K562 (cell line): ENCODE data around the gene PNMA8C.

Experiments
- EZH2 ChIP-seq: IDR thresholded peaks from 2 replicates; pipeline ENCODE4 v1.6.1; 2012; ENCODE audit warnings: low read depth, mild to moderate bottlenecking, inconsistent platforms, low read length, borderline replicate concordance
- GTF2F1 ChIP-seq: IDR thresholded peaks from 2 replicates; pipeline ENCODE4 v1.6.1; 2011; ENCODE audit warnings: low read depth, low read length, improper control_type of control experiment
- MTA3 ChIP-seq: fragments of 450-650 bp; formaldehyde crosslinking; IDR thresholded peaks from 2 replicates; pipeline ENCODE4 v1.6.1; 2017; ENCODE audit warnings: mild to moderate bottlenecking, borderline replicate concordance
- NR1H2 ChIP-seq: sonication (generic); formaldehyde crosslinking; IDR thresholded peaks from 2 replicates; pipeline ENCODE4 v1.4.0; 2020; ENCODE audit warnings: mild to moderate bottlenecking, missing genetic modification reagents
- PHB2 ChIP-seq: fragments of 450-650 bp; IDR thresholded peaks from 2 replicates; pipeline ENCODE4 v1.6.1; 2017; ENCODE audit warnings: low read depth
- SMARCA5 ChIP-seq: fragments of 450-650 bp; IDR thresholded peaks from 2 replicates; pipeline ENCODE4 v1.6.1; 2016
- ZNF217 ChIP-seq: sonication (generic); formaldehyde crosslinking; IDR thresholded peaks from 2 replicates; pipeline ENCODE4 v1.8.0; 2022; ENCODE audit warnings: mild to moderate bottlenecking, missing genetic modification reagents
- ZNF3 ChIP-seq: fragments of 250-450 bp; sonication (Bioruptor Pico); IDR thresholded peaks from 2 replicates; pipeline ENCODE4 v1.5.0; 2021; ENCODE audit warnings: mild to moderate bottlenecking, moderate library complexity
- TF ChIP-seq, protein P1 (sequence below): fragments of 450-650 bp; formaldehyde crosslinking; IDR thresholded peaks from 2 replicates; pipeline ENCODE4 v1.4.0; 2020; ENCODE audit warnings: mild to moderate bottlenecking, mixed read lengths
- TF ChIP-seq, protein P2 (sequence below), 3 experiments: IDR thresholded peaks in 2 of 3; conservative IDR thresholded peaks in 1 of 3; 2 replicates each; pipeline ENCODE4 v1.5.1; 2011 to 2012; ENCODE audit warnings: low read length in 3 of 3, mild to moderate bottlenecking in 3 of 3, control low read depth in 2 of 3, improper control_type of control experiment in 1 of 3, inconsistent platforms in 1 of 3, low read depth in 1 of 3, mixed read lengths in 1 of 3, moderate library complexity in 1 of 3; ENCODE audit not compliant: insufficient read depth in 2 of 3

DNA sequence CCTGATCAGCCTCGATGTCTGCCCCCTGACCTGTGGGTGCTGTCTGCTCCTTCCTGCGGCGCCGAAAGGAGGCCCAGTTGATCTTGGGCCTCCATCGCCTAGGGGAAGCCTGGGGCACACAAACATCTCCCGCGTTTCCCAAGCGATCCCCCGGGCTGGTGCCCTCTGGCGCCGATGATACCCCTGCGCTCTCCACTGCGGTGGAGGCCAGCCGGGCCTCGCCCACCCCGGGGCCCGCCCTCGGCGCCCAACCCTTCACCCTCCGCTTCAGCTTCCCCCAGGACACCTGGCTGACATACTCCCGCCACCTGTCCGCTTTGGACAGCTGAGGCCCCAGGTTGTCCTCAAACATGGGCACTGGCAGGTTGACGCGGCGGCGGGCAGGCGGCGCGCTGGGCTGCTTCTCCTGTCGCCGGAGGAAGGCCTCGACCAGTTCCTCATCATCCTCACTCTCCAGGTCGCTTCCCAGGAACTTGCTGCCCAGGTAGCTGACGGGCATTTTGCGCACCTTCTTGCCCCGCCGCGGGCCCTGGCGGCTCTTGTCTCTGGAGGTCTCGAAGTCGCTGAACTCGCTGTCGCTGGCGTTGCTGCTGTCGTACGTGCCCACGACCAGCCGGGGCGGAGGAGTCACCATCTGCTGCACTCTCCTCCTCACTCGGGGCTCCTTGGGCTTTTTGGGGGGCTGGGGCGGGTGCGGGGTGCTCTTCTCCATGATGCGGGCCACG is 16.6 kb downstream of the PNMA8C start:
- TF ChIP-seq, protein P1, sequence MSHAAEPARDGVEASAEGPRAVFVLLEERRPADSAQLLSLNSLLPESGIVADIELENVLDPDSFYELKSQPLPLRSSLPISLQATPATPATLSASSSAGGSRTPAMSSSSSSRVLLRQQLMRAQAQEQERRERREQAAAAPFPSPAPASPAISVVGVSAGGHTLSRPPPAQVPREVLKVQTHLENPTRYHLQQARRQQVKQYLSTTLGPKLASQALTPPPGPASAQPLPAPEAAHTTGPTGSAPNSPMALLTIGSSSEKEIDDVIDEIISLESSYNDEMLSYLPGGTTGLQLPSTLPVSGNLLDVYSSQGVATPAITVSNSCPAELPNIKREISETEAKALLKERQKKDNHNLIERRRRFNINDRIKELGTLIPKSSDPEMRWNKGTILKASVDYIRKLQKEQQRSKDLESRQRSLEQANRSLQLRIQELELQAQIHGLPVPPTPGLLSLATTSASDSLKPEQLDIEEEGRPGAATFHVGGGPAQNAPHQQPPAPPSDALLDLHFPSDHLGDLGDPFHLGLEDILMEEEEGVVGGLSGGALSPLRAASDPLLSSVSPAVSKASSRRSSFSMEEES = no peak
- TF ChIP-seq NR1H2 (CRISPR knock-in tag) (no peak), EZH2 (no peak), MTA3 (no peak), GTF2F1 (no peak), ZNF217 (no peak), ZNF3 (no peak), SMARCA5 (no peak), PHB2 (no peak)
- TF ChIP-seq, protein P2, sequence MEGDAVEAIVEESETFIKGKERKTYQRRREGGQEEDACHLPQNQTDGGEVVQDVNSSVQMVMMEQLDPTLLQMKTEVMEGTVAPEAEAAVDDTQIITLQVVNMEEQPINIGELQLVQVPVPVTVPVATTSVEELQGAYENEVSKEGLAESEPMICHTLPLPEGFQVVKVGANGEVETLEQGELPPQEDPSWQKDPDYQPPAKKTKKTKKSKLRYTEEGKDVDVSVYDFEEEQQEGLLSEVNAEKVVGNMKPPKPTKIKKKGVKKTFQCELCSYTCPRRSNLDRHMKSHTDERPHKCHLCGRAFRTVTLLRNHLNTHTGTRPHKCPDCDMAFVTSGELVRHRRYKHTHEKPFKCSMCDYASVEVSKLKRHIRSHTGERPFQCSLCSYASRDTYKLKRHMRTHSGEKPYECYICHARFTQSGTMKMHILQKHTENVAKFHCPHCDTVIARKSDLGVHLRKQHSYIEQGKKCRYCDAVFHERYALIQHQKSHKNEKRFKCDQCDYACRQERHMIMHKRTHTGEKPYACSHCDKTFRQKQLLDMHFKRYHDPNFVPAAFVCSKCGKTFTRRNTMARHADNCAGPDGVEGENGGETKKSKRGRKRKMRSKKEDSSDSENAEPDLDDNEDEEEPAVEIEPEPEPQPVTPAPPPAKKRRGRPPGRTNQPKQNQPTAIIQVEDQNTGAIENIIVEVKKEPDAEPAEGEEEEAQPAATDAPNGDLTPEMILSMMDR (IDR thresholded peaks at IDR 0.05 in 2 of 3, conservative IDR thresholded peaks at IDR 0.05 in 1 of 3; ENCODE audit: insufficient read depth in 2 of 3, low read depth in 1 of 3, low read length in 3 of 3) = no peak
